Measurements from ENCODE around the gene ORMDL2. TPM values are rescaled to one million over a fixed set of nuclear protein-coding genes. Genes with fewer than 3 reads are reported as not detected.

The ORMDL2 gene
- total and polyA plus RNA-seq, 7 donors: 12.6 to 68.2 (median 21.6) TPM

DNA sequence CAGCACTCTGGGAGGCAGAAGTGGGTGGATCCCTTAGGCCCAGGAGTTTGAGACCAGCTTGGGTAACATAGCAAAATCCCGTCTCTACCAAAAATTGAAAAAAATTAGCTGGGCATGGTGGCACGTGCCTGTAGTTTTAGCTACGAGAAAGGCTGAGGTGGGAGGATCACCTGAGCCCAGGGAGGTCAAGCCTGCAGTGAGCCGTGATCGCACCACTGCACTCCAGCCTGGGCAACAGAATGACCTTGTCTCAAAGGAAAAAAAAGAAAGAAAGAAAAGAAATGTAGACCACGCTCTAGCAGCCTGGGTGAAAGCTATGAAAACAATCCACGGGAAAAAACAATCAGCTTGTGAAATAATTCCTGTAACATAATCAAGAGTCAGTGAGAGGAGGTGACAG is 29.3 kb upstream of the ORMDL2 start:
- no peak overlapping the region for H3K4me3 ChIP-seq
- no peaks in the 10 kb centered on the region for H3K9me3 ChIP-seq
- H3K27ac ChIP-seq: no peak overlapping the region
- WGBS, 3 donors: 90 to 93% (median 92%) methylated on average over 7 of the region's 7 CpGs
- intact Hi-C loops (cut with DNase I): no loop called here
- peaks cover 19 to 100% of the 10 kb centered on the region in 2 donors for H3K36me3 ChIP-seq (ENCODE audit: insufficient read depth in 1 of 2, low read depth in 1 of 2)
- H3K27me3 ChIP-seq (ENCODE audit: insufficient read depth in 3 of 3, low read length in 2 of 3): no peaks in the 10 kb centered on the region
- H3K4me1 ChIP-seq: no peaks in the 10 kb centered on the region
- DNase-seq: no peak
- TF ChIP-seq, protein P1, sequence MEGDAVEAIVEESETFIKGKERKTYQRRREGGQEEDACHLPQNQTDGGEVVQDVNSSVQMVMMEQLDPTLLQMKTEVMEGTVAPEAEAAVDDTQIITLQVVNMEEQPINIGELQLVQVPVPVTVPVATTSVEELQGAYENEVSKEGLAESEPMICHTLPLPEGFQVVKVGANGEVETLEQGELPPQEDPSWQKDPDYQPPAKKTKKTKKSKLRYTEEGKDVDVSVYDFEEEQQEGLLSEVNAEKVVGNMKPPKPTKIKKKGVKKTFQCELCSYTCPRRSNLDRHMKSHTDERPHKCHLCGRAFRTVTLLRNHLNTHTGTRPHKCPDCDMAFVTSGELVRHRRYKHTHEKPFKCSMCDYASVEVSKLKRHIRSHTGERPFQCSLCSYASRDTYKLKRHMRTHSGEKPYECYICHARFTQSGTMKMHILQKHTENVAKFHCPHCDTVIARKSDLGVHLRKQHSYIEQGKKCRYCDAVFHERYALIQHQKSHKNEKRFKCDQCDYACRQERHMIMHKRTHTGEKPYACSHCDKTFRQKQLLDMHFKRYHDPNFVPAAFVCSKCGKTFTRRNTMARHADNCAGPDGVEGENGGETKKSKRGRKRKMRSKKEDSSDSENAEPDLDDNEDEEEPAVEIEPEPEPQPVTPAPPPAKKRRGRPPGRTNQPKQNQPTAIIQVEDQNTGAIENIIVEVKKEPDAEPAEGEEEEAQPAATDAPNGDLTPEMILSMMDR (IDR thresholded peaks at IDR 0.05): no peak
- ATAC-seq: no peak

DNA sequence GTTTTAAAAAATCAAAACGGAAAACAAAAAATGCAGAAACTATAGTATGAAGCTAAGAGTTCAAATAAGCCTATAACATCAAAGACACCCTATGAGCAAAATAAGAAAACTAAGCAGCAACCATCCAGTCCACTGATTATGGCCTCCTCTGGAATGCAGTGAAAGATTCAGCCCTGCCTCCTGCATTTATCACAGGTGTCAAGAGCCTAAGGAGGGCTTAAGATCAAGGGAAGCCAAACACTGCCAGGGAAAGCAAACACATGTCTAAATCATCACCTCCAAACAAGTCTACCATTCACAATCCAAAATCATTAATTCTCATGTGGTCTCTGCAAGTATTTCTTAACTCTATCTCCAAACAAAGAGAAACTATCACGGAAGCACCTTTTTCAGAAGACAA is 28.7 kb upstream of the ORMDL2 start:
- no peak overlapping the region for H3K4me3 ChIP-seq
- H3K36me3 ChIP-seq (ENCODE audit: insufficient read depth in 1 of 2, low read depth in 1 of 2): peaks cover 15 to 100% of the 10 kb centered on the region in 2 donors
- TF ChIP-seq, protein P1 (IDR thresholded peaks at IDR 0.05): no peak
- H3K27me3 ChIP-seq (ENCODE audit: insufficient read depth in 3 of 3, low read length in 2 of 3): no peaks in the 10 kb centered on the region
- WGBS, 3 donors: 89 to 92% (median 91%) methylated on average over 2 of the region's 2 CpGs
- DNase-seq (no peak), ATAC-seq (no peak)
- H3K27ac ChIP-seq: no peak overlapping the region
- intact Hi-C loops (cut with DNase I): no loop called here
- no peaks in the 10 kb centered on the region for H3K9me3 ChIP-seq
- no peaks in the 10 kb centered on the region for H3K4me1 ChIP-seq

DNA sequence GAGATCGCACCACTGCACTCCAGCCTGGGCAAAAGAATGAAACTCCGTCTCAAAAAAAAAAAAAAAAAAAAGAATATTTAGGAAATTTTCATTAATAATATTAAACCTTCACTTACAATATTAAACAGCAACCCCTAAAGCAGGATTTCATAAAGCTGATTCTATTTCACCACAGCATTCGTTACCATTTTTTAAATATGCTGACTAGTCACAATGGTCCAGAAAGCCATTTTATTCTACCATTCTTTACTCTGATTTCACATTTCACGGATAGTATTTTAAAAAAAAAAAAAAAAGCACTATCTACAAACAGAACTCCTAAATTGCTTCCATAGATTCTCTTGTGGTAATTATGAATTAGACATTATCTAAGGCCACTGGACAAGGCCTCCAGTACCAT is 27.9 kb upstream of the ORMDL2 start:
- ATAC-seq (no peak), DNase-seq (no peak)
- intact Hi-C loops (cut with DNase I): no loop called here
- 91 to 94% (median 93%) methylated on average over 3 to 4 of the region's 4 CpGs for WGBS, 3 donors
- Histone ChIP-seq H3K4me3 (no peak overlapping the region), H3K4me1 (no peaks in the 10 kb centered on the region), H3K36me3 (ENCODE audit: insufficient read depth in 1 of 2, low read depth in 1 of 2) (peaks cover 14 to 100% of the 10 kb centered on the region in 2 donors), H3K9me3 (no peaks in the 10 kb centered on the region), H3K27ac (no peak overlapping the region), H3K27me3 (ENCODE audit: insufficient read depth in 3 of 3, low read length in 2 of 3) (no peaks in the 10 kb centered on the region)
- TF ChIP-seq, protein P1 (IDR thresholded peaks at IDR 0.05): no peak

DNA sequence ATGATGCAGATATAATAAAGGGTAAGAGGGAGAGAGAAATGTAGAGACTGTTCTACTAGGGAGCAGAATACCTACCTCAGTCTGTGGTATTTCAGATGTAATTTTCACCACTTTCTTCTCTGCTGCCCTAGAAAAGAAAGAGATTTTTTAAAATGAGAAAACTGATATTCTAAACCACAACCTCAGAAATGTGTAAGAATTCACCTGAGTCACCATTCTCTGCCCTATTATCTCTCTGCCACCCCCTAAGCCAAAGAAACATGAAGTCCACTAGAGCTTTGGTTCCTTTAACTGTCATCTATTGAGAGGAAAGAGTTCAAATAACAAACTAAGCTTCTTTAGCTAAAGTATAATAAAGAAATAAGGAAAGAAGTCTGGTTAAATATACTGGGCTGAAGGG is 21.9 kb upstream of the ORMDL2 start:
- H3K36me3 ChIP-seq (ENCODE audit: insufficient read depth in 1 of 2, low read depth in 1 of 2): peaks cover 9 to 92% of the 10 kb centered on the region in 2 donors
- intact Hi-C loops (cut with DNase I): no loop called here
- no peaks in the 10 kb centered on the region for H3K4me1 ChIP-seq
- H3K4me3 ChIP-seq: no peak overlapping the region
- TF ChIP-seq, protein P1 (IDR thresholded peaks at IDR 0.05): no peak
- H3K27me3 ChIP-seq (ENCODE audit: insufficient read depth in 3 of 3, low read length in 2 of 3): no peaks in the 10 kb centered on the region
- no peaks in the 10 kb centered on the region for H3K9me3 ChIP-seq
- ATAC-seq: no peak
- H3K27ac ChIP-seq: no peak overlapping the region
- no peak for DNase-seq

DNA sequence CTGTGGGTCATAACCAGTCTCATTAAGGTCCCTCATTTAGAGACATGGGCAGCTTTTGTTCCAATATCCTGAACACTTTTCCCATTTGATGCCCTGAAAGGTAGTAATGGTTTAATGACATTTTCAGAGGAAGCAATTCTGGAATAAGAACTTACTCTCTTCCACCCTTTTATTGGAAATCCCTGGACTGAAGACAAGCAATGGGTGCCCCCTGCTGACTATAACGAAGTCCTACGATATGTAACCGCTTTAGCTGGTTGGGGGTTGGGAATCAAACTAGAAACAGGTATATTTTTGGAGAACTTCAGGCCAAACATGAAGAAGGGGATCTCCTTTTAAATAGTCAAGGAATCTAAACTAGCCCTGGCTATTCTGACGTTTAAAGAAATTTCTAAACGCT is 20.8 kb upstream of the ORMDL2 start:
- ATAC-seq (peak in 1 of 4 donors; percentile 53), DNase-seq (no peak)
- H3K27me3 ChIP-seq (ENCODE audit: insufficient read depth in 3 of 3, low read length in 2 of 3): no peaks in the 10 kb centered on the region
- peaks cover 9 to 92% of the 10 kb centered on the region in 2 donors for H3K36me3 ChIP-seq (ENCODE audit: insufficient read depth in 1 of 2, low read depth in 1 of 2)
- no peak overlapping the region for H3K4me3 ChIP-seq
- no peaks in the 10 kb centered on the region for H3K4me1 ChIP-seq
- TF ChIP-seq, protein P1 (IDR thresholded peaks at IDR 0.05): peak; percentile 50
- intact Hi-C loops (cut with DNase I): no loop called here
- H3K9me3 ChIP-seq: no peaks in the 10 kb centered on the region
- 43 to 55% (median 54%) methylated on average over 5 of the region's 5 CpGs for WGBS, 3 donors
- no peak overlapping the region for H3K27ac ChIP-seq

Measured in psoas muscle (tissue), 8 donors.